Measurements from ENCODE around the gene NHERF2.

The NHERF2 gene

DNA sequence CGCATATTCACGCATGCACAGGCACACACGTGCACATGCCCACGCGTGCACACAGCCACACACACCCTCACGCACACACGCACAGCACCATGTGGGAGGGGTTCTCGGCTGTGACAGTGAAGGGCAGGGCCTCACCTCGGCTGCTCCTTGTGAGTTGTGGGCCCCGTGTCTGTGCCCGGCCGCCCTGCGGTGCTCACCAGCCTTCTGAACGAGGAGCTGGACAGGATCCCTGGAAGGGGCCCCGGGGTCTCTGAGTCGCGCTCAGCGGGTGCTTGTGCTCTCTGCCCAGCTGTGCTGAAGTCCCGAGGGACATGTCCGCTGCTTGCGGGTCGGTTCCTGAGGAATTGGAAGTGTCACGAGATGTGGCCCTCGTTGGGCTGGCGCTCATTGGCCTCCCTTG, 37.2 kb downstream of the NHERF2 start:
- no peak for DNase-seq

DNA sequence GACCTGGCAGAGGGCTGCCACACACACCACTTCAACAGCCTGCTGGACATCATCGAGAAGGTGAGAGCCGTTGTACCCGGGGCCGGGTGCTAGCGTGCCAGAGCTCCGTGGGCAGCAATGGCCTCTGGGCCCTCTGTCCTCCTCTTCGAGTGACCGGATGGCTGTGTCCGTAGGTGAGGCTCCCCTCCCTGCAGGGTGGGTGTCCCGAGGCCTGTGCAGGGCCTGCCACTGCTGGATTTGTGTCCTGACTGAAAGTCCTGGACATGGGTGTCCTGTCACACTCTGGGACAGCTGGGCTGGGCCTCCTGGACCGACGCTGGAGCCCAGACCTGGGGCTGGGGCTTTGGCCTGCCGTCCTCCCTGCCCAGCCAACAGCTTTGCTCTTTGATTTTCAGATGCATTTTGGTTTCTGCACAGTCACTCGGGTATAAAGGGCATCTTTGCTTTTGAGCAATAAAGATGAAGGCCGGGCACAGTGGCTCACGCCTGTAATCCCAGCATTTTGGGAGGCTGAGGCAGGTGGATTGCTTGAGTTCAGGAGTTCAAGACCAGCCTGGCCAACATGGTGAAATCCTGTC, 37.8 kb downstream of the NHERF2 start:
- no peak for DNase-seq

DNA sequence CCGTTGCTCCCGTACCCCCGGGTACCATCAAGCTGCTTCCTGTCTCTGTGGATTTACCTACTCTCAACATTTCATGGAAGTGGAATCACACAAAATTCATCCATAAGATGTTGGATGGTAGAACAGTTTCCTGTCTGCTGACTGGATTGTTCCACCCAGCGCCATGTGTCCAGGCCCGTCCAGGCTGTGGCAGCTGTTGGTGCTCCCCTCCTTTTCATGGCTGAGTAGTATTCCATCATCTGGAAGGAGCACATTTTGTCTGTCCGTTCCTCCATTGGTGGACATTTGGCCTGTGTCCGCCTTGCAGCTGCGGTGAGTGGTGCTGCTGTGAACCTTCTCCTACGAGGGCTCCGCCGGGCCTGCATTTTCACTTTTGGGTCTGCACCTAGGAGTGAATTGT, 39.4 kb downstream of the NHERF2 start:
- DNase-seq, result no peak

DNA sequence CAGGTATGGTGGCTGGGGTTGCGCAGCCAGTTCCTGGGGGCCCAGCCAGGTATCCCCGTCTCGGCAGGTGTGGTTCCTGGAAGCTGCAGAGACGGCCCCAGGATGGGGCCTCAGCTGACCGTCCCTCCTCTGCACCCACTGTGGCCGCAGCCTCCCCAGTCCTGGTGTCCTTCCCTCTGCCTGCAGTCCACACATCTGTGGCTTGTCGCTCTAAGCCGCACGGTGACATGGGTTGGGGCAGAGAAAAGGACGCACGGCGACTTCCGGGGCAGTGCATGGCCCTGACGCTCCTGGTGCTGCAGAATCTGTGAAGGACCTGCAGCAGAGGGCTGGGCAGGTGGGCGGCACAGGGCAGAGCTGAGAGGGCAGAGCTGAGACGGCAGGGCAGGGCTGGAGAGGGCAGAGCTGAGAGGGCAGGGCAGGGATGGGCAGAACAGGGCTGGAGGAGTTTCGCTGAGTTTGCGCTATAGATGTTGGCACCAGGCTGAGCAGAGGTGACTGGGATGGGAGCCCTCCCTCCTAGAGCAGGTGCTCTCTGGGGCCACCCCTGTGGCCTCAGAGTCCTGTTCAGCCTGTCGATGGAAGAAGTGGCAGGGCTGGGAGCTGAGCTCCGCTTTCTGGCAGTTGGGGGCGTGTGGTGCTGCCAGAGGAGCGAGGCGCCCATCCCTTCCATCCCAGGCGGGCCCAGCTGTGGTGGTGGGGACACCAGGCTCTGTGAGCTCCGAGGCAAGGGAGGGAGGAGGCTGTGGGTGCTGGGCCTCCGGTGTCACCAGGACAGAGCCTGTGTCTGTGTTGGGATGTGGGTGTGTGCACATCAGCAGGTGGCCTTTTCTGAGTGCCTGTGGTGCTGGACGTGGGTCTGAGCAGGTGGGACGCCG, 44.1 kb downstream of the NHERF2 start:
- DNase-seq, result no peak

DNA sequence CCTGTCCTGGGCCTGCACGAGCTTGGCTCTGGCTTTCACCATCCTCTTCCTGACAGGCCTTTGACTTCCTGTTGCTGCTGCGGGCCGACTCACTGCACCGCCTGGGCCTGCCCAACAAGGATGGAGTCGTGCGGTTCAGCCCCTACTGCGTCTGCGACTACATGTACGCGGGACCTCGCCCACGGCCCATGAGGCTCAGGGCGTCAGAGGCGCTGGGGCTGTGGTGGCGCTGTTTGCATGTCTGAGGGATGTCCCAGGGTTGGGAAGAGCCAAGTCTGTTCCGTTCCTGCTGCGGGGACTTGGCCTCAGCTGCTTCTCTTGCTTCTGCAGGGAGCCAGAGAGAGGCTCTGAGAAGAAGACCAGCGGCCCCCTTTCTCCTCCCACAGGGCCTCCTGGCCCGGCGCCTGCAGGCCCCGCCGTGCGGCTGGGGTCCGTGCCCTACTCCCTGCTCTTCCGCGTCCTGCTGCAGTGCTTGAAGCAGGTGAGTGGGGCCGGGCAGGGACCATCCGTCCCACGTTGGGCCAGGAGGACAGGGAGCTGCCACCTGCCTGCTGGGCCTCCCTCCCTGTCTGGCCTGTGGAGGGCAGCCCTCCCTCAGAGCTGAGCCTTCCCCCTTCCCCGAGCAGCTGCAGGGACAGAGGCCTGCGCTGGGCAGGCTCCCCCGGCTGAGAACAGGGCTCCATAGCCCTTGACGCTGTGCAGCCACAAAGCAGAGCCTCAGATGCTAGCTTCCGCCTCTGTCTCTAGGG, 44.9 kb downstream of the NHERF2 start:
- no peak for DNase-seq

DNA sequence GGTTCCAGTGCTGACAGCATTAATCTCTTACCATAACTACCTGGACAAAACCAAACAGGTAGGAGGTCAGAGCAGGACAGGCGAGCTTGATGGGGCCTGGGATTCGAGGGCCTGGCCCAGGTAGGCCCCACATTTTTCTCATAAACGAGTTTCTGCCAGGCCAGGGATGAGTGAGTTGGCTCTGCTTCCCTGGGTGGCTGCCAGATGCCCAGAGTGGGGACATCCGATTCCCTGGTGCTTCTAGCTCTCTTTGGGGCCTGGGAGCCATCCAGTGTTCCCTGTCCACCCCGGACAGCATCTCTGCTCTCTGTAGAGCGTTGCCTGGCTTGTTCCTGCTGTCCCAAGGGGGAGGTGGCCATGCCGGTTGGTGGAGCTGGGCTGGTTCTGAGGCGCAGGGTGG, 46.2 kb downstream of the NHERF2 start:
- DNase-seq, result no peak

DNA sequence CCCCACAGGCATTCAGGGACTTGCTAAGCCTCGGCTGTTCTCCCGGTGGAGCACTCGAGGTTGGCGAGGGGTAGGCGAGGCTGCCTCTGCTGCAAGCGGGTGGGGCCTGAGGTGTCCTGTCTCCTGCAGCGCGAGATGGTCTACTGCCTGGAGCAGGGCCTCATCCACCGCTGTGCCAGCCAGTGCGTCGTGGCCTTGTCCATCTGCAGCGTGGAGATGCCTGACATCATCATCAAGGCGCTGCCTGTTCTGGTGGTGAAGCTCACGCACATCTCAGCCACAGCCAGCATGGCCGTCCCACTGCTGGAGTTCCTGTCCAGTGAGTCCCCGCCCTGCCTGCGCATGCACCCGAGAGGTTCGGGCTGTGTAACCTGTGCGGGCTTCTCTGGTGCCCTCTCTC, 47.4 kb downstream of the NHERF2 start:
- no peak for DNase-seq

DNA sequence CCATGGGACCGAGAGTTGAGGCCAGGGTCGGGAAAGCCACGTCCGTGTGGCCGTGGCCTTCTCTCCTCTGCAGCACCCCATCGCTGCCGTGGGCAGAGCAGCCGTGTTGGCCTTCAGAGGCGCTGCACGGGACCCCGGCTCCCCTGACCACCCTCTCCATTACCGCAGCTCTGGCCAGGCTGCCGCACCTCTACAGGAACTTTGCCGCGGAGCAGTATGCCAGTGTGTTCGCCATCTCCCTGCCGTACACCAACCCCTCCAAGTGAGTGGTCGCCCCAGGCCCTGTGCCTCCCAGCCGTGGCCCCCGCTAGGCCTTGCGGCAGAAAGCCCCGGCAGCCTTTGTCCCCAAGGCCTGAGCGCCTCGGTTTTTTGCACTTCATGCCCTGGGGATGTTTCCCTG, 48.9 kb downstream of the NHERF2 start:
- DNase-seq, result no peak

DNA sequence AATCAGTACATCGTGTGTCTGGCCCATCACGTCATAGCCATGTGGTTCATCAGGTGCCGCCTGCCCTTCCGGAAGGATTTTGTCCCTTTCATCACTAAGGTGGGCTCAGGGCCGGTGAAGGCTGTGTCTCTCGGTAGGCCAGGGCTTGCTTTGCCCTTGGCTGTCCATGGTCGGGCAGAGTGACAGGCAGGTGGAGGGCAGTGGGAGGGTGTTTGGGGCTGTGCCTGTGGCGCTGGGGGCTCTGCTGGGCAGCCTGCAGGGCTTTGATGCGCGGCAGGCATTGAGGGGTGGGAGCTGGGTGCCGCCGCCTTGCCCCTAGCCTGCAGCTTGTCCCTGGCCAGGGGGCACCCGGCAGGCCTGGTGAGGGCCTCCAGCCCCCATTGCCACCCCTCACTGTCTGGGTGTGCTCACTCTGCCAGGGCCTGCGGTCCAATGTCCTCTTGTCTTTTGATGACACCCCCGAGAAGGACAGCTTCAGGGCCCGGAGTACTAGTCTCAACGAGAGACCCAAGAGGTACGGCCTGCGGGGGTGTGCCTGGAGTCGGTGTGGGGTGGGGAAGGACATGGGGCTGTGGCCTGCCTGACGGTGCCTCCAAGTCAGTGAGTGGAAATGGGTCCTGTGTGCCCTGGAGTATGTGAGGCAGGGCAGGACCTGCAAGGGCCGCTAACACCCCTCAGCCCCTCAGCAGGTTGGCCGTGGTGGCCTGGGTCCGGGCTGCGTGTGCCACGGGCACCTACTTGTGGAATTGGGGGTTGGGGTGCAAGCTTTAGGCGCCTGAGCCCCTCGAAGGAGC, 49.6 kb downstream of the NHERF2 start:
- no peak for DNase-seq

DNA sequence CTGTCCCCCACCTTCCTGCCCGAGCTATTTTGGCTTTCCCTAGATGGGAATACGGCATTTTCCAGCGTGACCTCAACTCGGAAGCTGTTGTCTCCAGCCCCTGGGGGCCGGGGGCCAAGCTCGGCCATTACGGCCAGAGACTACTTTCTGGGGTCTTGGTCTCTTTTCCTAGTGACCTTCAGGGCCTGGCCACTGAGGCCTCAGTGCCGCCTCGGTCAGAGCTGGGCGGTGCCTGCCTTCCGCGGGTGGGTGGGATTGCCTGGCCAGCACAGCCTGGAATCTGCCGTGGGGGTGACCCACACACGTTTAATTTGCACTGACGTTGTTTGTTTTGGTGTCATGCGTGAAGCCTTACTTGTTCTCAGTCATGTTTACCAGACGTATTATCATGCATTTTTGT, 50.3 kb downstream of the NHERF2 start:
- DNase-seq, result no peak

DNA sequence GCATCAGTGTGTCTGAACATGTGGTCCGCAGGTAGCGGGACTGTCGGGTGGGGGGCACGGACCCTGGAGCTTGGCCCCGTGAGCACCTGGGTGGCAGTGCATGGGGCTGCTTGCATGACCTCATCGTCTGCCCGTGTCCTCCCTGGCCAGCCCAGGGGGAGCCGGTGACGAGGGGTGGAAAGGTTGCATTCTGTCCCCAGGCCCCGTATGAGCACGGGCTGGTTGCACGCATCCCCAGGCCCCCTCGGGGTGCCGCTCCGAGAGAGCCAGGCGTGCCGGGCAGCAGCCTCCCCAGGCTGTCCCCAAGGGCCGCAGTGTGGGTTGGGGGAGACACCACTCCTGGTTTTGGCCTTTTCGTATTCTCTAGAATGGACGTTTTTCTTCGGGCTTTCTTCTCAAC, 51.0 kb downstream of the NHERF2 start:
- no peak for DNase-seq

DNA sequence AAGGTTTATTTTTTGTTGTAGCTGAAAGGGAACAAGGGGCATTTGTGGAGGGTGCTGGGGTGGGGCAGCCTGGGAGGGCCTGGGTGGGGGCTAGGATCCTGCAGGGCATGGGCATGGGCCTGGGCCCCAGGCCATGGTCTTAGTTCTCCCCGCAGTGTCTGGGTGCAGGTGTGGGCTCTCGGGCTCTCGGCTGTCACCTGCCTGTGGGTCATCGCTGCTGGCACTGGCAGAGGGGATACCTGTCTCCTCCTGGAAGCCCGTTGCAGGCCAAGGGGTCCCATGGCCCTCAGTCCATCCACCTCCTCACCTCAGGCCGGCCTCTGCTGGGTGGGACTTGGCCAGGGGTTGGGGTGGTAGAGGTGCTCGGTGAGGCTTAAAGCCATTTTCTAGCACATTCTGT, 51.4 kb downstream of the NHERF2 start:
- DNase-seq, result no peak

DNA sequence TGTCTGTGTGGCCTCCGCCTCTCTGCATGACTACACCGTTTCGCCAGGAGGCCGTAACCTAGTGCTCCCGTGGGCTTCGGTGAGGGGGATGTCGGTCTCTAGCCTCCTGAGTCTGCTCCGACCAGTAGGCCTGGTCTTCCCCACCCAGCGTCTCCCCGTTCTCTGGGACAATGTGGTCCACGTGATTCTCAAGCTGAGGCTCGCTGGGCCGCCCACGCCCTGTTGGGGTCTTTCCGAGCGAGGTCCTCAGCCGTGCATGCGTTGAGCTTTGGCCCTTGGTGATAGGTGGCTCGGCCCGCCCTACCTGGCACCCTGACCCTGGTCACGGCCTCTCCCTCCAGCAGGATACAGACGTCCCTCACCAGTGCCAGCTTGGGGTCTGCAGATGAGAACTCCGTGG, 52.0 kb downstream of the NHERF2 start:
- DNase-seq, result no peak

DNA sequence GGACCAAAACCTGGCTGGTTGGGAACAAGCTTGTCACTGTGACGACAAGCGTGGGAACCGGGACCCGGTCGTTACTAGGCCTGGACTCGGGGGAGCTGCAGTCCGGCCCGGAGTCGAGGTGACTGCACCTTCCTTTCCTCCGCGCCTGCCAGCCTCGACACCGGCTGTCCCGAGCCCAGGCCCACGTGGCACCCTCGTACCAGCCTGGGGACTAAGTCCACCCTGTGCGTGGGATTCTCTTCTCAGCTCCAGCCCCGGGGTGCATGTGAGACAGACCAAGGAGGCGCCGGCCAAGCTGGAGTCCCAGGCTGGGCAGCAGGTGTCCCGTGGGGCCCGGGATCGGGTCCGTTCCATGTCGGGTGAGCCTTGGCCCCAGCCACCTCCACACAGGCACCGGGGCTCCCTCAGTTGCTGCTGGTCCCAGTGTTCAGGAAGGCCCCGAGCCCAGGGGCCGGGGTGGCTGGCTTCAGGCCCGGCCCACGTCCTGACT, 52.7 kb downstream of the NHERF2 start:
- no peak for DNase-seq

DNA sequence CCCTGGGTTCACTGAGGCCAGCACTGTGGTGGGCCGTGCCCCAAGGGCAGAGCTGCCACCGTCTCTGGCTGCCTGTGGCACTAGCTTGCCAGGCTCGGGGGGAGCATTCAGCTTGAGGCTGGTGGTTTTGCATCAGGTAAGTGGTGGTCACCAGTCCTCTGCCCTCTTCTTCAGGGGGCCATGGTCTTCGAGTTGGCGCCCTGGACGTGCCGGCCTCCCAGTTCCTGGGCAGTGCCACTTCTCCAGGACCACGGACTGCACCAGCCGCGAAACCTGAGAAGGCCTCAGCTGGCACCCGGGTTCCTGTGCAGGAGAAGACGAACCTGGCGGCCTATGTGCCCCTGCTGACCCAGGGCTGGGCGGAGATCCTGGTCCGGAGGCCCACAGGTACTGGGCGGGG, 53.3 kb downstream of the NHERF2 start:
- DNase-seq, result no peak

DNA sequence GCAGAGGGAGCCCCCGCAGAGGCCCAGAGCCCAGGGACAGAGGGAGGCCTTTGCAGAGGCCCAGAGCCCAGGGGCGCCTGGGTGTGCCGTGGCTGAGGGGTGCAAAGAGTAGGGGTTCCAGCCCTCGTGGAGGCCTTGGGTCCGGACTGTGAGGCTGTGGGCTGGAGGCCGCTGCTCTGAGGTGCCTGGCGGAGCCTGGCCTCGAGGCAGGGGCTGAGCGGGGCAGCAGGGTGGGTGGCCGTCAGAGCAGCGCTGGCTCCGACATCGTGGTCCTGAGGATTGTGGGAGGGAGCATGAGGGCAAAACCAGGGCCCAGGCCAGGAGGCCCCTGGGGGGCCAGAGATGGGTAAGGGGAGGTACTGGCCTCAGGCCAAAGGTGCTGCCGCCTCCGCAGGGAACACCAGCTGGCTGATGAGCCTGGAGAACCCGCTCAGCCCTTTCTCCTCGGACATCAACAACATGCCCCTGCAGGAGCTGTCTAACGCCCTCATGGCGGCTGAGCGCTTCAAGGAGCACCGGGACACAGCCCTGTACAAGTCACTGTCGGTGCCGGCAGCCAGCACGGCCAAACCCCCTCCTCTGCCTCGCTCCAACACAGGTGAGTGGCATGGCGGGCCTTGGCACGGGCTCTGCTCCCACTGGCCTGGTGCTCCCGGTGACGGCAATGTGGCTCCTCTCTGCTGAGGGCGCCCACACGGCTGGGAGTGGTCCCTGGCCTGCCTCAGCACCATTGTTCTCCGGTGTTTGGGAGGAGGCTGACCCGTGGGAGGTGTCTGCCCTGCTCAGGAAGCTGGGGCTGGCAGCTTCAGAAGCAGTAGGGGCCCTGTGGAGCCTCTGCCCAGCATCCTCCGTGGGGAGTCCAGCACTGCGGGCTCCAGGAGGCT, 54.7 kb downstream of the NHERF2 start:
- DNase-seq, result no peak

DNA sequence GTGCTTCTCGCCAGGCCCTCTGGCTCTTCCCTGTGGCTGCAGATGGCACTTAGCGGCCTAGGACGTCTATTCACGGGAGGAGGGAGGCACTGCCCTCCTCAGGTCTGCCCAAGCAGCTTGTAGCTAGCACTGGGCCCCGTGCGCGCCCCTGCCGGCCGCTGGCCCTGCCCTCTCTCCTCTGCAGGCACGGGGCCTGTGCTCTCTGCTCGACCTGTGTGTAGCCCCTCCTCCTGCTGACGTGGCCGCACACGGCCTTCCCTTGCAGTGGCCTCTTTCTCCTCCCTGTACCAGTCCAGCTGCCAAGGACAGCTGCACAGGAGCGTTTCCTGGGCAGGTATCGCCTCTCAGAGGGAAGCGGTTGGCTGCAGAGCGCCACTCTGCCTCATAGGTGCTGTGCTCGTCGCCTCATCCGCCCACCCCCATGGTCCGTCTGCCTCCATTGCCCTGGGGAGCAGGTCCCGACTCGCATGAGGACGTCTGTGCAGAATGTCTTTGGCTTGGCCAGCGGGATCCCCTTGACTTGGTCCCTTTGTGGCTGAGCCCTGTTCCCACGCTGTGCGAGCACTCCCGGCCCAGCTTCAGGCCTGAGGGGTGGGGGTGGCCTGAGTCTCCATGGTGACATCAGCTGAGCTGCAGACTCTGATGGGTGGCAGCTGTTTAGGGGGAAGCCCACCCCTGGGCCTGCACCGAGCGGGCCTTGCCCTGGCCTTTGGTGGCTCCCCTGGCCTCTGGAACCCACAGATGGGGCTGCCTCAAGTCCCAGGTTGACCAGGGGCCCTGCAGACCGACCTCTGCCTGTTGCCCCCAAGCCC, 55.7 kb downstream of the NHERF2 start:
- no peak for DNase-seq

DNA sequence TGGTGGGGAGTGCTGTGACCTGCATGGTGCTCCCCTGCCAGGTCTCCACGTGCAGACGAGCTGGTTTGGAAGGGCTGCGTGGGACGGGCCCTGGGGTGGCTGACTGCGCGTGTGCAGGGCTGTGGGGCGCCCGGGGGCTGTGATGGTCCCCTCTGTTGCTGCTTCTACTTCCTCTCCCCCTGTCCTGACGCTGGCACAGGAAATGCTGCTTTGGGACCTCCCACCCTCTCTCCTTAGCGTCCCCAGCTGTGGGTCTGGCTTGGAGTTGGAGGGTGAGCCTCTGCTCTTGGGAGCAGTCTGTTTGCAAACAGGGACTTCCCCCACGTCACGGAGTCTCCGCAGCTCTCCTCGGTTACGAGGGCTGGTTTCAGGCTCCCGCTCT, 56.3 kb downstream of the NHERF2 start:
- DNase-seq, result no peak

DNA sequence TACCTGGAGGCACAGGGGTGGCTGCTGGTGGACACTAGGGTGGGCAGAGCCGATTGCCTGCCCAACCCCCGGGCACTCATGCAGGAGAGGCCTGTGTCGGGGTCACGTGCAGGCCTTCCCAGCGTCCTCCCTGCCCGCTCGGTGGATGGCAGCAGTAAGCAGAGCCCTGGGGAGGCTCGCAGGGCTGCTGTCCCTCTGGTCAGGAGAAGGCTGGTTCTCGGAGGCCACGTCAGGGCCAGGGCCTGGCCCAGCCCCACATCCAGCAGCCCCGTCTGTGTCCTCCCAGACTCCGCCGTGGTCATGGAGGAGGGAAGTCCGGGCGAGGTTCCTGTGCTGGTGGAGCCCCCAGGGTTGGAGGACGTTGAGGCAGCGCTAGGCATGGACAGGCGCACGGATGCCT, 56.7 kb downstream of the NHERF2 start:
- no peak for DNase-seq

DNA sequence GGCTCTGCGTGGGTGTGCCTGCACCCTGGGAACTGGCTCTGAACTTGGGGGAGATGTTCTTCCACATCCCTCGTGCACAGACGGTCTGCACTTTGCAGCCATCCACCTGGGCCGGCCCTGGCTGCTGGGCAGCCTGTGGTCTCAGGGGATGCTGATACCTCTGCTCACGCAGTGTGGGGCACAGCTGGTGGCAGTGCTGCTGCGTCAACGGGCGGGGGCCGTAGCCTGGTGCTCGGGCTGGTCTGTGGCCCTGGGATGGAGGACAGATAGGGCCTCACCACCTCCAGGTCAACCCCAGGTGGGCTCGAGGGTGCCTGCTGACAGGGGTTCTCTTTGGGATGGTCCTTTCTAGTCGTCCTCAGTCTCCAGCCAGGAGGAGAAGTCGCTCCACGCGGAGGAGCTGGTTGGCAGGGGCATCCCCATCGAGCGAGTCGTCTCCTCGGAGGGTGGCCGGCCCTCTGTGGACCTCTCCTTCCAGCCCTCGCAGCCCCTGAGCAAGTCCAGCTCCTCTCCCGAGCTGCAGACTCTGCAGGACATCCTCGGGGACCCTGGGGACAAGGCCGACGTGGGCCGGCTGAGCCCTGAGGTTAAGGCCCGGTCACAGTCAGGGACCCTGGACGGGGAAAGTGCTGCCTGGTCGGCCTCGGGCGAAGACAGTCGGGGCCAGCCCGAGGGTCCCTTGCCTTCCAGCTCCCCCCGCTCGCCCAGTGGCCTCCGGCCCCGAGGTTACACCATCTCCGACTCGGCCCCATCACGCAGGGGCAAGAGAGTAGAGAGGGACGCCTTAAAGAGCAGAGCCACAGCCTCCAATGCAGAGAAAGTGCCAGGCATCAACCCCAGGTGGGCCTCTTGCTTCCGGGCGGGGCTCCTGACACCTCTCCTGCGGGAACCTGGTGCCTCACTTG, 57.4 kb downstream of the NHERF2 start:
- no peak for DNase-seq

Measured in CD4-positive, alpha-beta T cell treated with Interleukin-10 for 1 hour (primary cell).